Testis (tissue), 2 donors: Measurements from ENCODE around the gene CDH13.

Experiments used
- CTCF ChIP-seq, 3 experiments: fragments of 450-650 bp in 2 of 3; fragments of 200-600 bp in 1 of 3; sonication (generic) in 1 of 3; IDR thresholded peaks; one replicate each; pipeline ENCODE4 v1.5.1; 2016 to 2019; ENCODE audit warnings: antibody characterized with exemption in 3 of 3, mild to moderate bottlenecking in 2 of 3, moderate library complexity in 1 of 3
- POLR2A ChIP-seq: fragments of 450-650 bp; IDR thresholded peaks from one replicate; pipeline ENCODE4 v1.6.1; 2017; ENCODE audit warnings: antibody characterized with exemption, mild to moderate bottlenecking, moderate library complexity

GRCh38 chr16:83550183-83550569 lies 923.4 kb downstream of the CDH13 start:
- TF ChIP-seq CTCF (IDR thresholded peaks at IDR 0.05) (no peak), POLR2A (no peak)
